ENCODE results near the gene SLC4A7.
"Not testable (repeated sequence)": the region's sequence is repeated elsewhere in the genome, so short reads cannot be mapped to it uniquely, and the experiment has no call there.

Gene SLC4A7

GRCh38 chr3:27392414-27392813, 91.8 kb downstream of the SLC4A7 start:
- H3K4me3 ChIP-seq (ENCODE audit: insufficient read depth, low read depth, low read length); H3K36me3 ChIP-seq (ENCODE audit: control insufficient read depth, insufficient read depth, low read length); H3K9me3 ChIP-seq (ENCODE audit: control insufficient read depth, low read length); H3K27ac ChIP-seq (ENCODE audit: insufficient read depth, low read depth, low read length, poor library complexity, severe bottlenecking); H3K4me1 ChIP-seq (ENCODE audit: control insufficient read depth, insufficient read depth, low read length); H3K27me3 ChIP-seq (ENCODE audit: control insufficient read depth, insufficient read depth, low read length, poor library complexity, severe bottlenecking): not testable (repeated sequence)
- 88 to 94% methylated on average over 10 of the region's 10 CpGs for WGBS, 2 experiments

GRCh38 chr3:27391796-27392195, 92.4 kb downstream of the SLC4A7 start:
- Histone ChIP-seq H3K4me1 (ENCODE audit: control insufficient read depth, insufficient read depth, low read length) (no peaks in the 10 kb centered on the region), H3K4me3 (ENCODE audit: insufficient read depth, low read depth, low read length) (no peak overlapping the region), H3K27me3 (ENCODE audit: control insufficient read depth, insufficient read depth, low read length, poor library complexity, severe bottlenecking) (no peaks in the 10 kb centered on the region), H3K9me3 (ENCODE audit: control insufficient read depth, low read length) (no peaks in the 10 kb centered on the region), H3K27ac (ENCODE audit: insufficient read depth, low read depth, low read length, poor library complexity, severe bottlenecking) (no peak overlapping the region), H3K36me3 (ENCODE audit: control insufficient read depth, insufficient read depth, low read length) (peaks cover 8% of the 10 kb centered on the region)
- 86 to 100% methylated on average over 1 of the region's 1 CpG for WGBS, 2 experiments

- Histone ChIP-seq H3K27me3 (ENCODE audit: control insufficient read depth, insufficient read depth, low read length, poor library complexity, severe bottlenecking) (no peaks in the 10 kb centered on the region), H3K4me3 (ENCODE audit: insufficient read depth, low read depth, low read length) (no peak overlapping the region), H3K9me3 (ENCODE audit: control insufficient read depth, low read length) (no peaks in the 10 kb centered on the region), H3K36me3 (ENCODE audit: control insufficient read depth, insufficient read depth, low read length) (peaks cover 21% of the 10 kb centered on the region), H3K27ac (ENCODE audit: insufficient read depth, low read depth, low read length, poor library complexity, severe bottlenecking) (no peak overlapping the region), H3K4me1 (ENCODE audit: control insufficient read depth, insufficient read depth, low read length) (no peaks in the 10 kb centered on the region)
- 57% methylated on average over 1 of the region's 1 CpG; no CpG with 5 or more reads in 1 of the 2 experiments for WGBS, 2 experiments
These were observed 96.6 kb downstream of the SLC4A7 start for GRCh38 chr3:27387625-27388024.

- no peaks in the 10 kb centered on the region for H3K9me3 ChIP-seq (ENCODE audit: control insufficient read depth, low read length)
- H3K36me3 ChIP-seq (ENCODE audit: control insufficient read depth, insufficient read depth, low read length): peaks cover 16% of the 10 kb centered on the region
- H3K27ac ChIP-seq (ENCODE audit: insufficient read depth, low read depth, low read length, poor library complexity, severe bottlenecking): no peak overlapping the region
- H3K4me3 ChIP-seq (ENCODE audit: insufficient read depth, low read depth, low read length): no peak overlapping the region
- no peaks in the 10 kb centered on the region for H3K4me1 ChIP-seq (ENCODE audit: control insufficient read depth, insufficient read depth, low read length)
- H3K27me3 ChIP-seq (ENCODE audit: control insufficient read depth, insufficient read depth, low read length, poor library complexity, severe bottlenecking): no peaks in the 10 kb centered on the region
These were observed 98.7 kb downstream of the SLC4A7 start for GRCh38 chr3:27385504-27385903.

- no CpG with 5 or more reads among the region's 1 CpG for WGBS, 2 experiments
- Histone ChIP-seq H3K4me1 (ENCODE audit: control insufficient read depth, insufficient read depth, low read length) (no peaks in the 10 kb centered on the region), H3K9me3 (ENCODE audit: control insufficient read depth, low read length) (no peaks in the 10 kb centered on the region), H3K4me3 (ENCODE audit: insufficient read depth, low read depth, low read length) (no peak overlapping the region), H3K36me3 (ENCODE audit: control insufficient read depth, insufficient read depth, low read length) (peaks cover 16% of the 10 kb centered on the region), H3K27me3 (ENCODE audit: control insufficient read depth, insufficient read depth, low read length, poor library complexity, severe bottlenecking) (no peaks in the 10 kb centered on the region), H3K27ac (ENCODE audit: insufficient read depth, low read depth, low read length, poor library complexity, severe bottlenecking) (no peak overlapping the region)
These were observed 100.0 kb downstream of the SLC4A7 start for GRCh38 chr3:27384191-27384590.

GRCh38 chr3:27380433-27381357, 103.5 kb downstream of the SLC4A7 start:
- no peaks in the 10 kb centered on the region for H3K4me1 ChIP-seq (ENCODE audit: control insufficient read depth, insufficient read depth, low read length)
- H3K4me3 ChIP-seq (ENCODE audit: insufficient read depth, low read depth, low read length): no peak overlapping the region
- 96 to 100% methylated on average over 2 of the region's 3 CpGs for WGBS, 2 experiments
- no peaks in the 10 kb centered on the region for H3K27me3 ChIP-seq (ENCODE audit: control insufficient read depth, insufficient read depth, low read length, poor library complexity, severe bottlenecking)
- no peaks in the 10 kb centered on the region for H3K9me3 ChIP-seq (ENCODE audit: control insufficient read depth, low read length)
- H3K27ac ChIP-seq (ENCODE audit: insufficient read depth, low read depth, low read length, poor library complexity, severe bottlenecking): no peak overlapping the region
- H3K36me3 ChIP-seq (ENCODE audit: control insufficient read depth, insufficient read depth, low read length): peaks cover 16% of the 10 kb centered on the region

GRCh38 chr3:27378331-27378730, 105.9 kb downstream of the SLC4A7 start:
- Histone ChIP-seq H3K9me3 (ENCODE audit: control insufficient read depth, low read length) (no peaks in the 10 kb centered on the region), H3K36me3 (ENCODE audit: control insufficient read depth, insufficient read depth, low read length) (peaks cover 6% of the 10 kb centered on the region), H3K27me3 (ENCODE audit: control insufficient read depth, insufficient read depth, low read length, poor library complexity, severe bottlenecking) (no peaks in the 10 kb centered on the region), H3K27ac (ENCODE audit: insufficient read depth, low read depth, low read length, poor library complexity, severe bottlenecking) (no peak overlapping the region), H3K4me3 (ENCODE audit: insufficient read depth, low read depth, low read length) (no peak overlapping the region), H3K4me1 (ENCODE audit: control insufficient read depth, insufficient read depth, low read length) (no peaks in the 10 kb centered on the region)

- WGBS, 2 experiments: 95 to 100% methylated on average over 4 to 5 of the region's 6 CpGs
- Histone ChIP-seq H3K36me3 (ENCODE audit: control insufficient read depth, insufficient read depth, low read length) (no peaks in the 10 kb centered on the region), H3K27me3 (ENCODE audit: control insufficient read depth, insufficient read depth, low read length, poor library complexity, severe bottlenecking) (no peaks in the 10 kb centered on the region), H3K27ac (ENCODE audit: insufficient read depth, low read depth, low read length, poor library complexity, severe bottlenecking) (no peak overlapping the region), H3K4me3 (ENCODE audit: insufficient read depth, low read depth, low read length) (no peak overlapping the region), H3K9me3 (ENCODE audit: control insufficient read depth, low read length) (no peaks in the 10 kb centered on the region), H3K4me1 (ENCODE audit: control insufficient read depth, insufficient read depth, low read length) (no peaks in the 10 kb centered on the region)
These were observed 107.9 kb downstream of the SLC4A7 start for GRCh38 chr3:27376109-27376772.

GRCh38 chr3:27368831-27369607, 115.2 kb downstream of the SLC4A7 start, which contains the start of gene NEK10:
Gene NEK10 (minus strand): TSS chr3:27369383. CDS start chr3:27352882, 16,501 bp downstream.
- Histone ChIP-seq H3K27ac (ENCODE audit: insufficient read depth, low read depth, low read length, poor library complexity, severe bottlenecking) (no peak within 1 kb of the TSS), H3K9me3 (ENCODE audit: control insufficient read depth, low read length) (no peaks in the 10 kb centered on the region), H3K4me3 (ENCODE audit: insufficient read depth, low read depth, low read length) (peak within 1 kb of the TSS; percentile 63), H3K27me3 (ENCODE audit: control insufficient read depth, insufficient read depth, low read length, poor library complexity, severe bottlenecking) (no peaks in the 10 kb centered on the region), H3K36me3 (ENCODE audit: control insufficient read depth, insufficient read depth, low read length) (no peaks in the 10 kb centered on the region), H3K4me1 (ENCODE audit: control insufficient read depth, insufficient read depth, low read length) (no peaks in the 10 kb centered on the region)
- 26 to 28% methylated on average over 48 of the region's 48 CpGs for WGBS, 2 experiments

Measured in ectodermal cell (in vitro differentiated cells).